Medulla oblongata (tissue), 1 donor: ENCODE results near the gene RDX.

Experiments used
- DNase-seq: peaks from one replicate; pipeline ENCODE4 v3.0.0-alpha.2; 2015; ENCODE audit errors: extremely low spot score

The RDX gene

DNA sequence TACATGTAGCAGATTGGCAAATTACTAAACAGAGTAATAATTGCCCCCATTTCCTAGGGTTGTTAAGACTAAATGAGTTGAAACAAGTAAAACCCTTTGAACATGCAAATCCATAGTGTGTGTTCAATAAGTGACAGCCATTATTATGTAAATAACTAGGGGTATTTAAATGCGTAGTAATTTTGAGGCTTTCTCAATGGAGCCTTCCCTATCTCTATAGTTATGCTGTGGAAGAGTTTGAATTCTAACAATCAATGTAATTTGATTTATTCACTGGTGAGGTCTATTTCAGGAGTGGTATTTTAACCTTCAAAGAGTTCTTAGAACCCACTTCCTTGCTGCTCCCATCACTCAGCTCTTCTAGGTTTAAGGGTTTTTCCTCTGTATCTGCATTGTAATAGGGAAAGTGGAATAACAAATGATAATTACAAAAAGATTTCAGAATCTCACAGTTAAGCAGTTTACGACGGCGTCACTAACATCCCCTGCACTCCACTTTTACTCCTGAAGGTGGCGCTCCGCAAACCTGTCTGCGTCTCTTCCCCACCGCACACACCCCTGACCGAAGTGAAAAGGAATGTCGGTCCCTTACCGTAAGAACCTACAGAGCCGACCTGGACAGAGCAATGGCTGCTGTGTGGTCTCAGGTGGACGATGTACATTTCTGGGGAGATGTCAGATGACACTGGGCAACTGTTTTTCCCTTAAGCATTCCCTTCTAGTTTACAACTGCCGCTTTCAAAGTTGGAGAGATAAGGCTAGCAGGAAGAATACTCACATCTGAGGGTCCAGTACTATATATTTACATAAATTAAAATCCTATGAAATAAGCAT lies 122.4 kb downstream of the RDX start:
- DNase-seq, result peak; percentile 64

DNA sequence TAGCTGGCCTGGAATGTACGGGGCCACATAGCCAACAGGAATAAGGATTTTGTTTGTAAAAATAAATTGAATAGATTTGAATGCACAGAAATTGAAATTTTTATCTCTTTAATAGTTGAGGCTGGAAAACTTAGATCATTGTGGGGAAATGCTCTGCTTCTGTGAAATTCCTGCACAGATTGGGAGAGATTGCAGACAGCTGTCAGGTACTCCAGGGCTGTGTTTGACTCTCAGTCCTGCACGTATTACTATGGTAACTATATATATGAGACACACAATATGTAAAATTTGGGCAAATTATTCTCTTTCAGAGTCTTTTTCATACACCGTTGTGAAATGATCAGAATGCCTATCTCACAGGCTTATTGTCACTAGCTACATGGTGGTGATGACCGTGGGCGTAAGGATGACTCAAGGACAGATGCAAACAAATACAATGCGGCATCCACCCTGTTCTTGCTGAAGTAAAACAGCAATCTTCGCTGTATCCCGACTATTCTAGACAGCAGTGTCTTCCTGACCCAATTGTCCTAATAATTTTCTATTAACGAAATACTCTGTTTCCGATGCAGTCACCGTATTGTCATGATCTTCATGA lies 123.8 kb downstream of the RDX start:
- no peak for DNase-seq

DNA sequence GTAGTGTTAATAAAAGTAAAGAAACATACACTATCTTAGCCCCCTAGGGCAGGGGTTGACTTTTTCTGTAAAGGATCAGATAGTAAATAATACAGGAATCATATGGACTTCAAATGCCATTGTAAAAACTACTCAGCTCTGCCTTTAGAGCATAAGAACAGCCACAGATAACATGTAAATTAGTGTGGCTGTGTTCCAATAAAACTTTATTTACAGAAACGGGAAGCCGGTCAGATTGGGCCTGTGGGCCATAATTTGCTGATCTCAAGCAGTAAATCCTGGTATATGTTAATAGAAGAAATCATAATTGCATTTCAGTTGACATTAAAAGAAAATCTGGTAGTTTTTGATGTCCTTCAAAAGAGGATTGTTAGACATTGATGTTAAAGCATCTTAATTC lies 126.7 kb downstream of the RDX start:
- no peak for DNase-seq

DNA sequence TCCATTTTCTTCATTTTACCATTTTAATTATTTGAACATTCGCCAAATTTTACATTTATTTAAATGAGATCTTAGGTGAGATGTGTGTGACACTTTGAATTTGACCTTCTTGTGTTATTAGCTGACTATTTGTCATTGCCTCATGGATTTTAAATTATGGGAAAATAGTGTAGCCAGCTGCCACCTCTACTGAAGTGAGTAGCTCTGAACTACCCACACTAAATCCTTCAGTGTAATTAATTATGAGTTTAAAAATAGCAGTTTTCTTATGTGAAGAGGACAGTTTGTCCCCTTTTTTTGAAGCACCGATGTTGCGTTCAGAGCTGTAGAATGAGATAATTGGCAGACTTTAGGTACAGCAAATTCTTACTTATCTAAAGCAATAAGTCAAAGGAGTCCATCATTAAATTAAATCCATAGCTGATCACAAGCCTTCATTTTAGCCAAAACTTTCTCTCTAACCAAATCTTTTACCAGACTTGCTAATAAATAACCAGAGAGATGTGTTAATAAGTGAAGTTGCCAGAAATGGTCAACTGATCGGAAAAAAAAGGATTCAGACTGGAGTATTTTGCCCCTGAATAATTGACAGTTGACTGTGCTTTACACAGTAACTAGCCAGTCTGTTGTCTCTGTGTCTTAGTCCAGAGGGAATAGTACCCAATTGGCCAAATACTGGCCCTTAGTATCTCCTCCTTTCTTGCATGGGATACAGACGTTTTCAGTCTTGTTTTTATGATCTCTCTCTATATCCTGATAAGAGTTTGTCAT lies 128.2 kb downstream of the RDX start:
- no peak for DNase-seq

DNA sequence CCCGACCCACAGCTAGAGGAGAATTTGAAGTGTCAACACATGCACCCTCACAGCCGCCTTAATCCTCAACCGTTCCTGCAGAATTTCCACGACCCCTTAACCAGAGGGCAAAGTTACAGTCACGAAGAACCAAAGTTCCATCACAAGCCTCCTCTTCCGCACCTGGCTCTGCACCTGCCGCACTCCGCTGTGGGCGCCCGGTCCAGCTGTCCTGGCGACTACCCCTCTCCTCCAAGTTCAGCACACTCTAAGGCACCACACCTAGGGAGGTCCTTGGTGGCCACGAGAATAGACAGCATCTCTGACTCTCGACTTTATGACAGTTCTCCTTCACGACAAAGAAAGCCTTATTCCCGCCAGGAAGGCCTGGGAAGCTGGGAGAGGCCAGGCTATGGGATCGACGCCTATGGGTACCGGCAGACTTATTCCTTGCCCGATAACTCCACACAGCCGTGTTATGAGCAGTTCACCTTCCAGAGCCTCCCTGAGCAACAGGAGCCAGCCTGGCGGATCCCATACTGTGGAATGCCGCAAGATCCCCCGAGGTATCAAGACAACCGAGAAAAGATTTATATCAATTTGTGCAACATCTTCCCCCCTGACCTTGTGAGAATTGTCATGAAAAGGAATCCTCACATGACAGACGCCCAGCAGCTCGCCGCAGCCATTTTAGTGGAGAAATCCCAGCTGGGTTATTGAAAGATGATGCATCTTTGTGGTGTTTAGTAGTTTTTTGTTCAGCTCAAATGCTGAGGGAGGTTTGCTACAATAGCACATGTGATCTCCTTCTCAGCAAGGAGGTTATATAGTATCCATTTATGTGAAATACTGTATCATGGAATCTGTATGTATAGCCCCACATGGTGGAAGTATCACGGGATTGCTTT lies 131.1 kb downstream of the RDX start:
- no peak for DNase-seq

DNA sequence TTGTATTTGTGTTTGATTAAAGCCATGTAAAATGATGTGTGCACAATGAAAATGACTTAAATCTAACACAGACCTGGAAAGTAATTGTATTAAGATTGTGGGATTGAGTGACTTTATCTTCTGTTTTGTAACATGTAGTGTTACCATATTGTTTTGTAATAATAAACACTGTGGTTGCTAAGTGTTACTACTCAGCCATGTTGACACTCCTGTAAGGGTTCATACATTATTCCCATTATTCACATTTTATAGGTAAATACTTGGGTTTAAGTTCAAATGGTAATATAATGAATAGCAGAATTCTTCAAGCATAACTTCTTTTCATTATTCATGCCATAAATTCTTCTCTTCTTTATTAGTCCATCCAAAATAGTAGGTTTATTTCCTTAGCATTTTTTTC lies 134.2 kb downstream of the RDX start:
- DNase-seq, result no peak

DNA sequence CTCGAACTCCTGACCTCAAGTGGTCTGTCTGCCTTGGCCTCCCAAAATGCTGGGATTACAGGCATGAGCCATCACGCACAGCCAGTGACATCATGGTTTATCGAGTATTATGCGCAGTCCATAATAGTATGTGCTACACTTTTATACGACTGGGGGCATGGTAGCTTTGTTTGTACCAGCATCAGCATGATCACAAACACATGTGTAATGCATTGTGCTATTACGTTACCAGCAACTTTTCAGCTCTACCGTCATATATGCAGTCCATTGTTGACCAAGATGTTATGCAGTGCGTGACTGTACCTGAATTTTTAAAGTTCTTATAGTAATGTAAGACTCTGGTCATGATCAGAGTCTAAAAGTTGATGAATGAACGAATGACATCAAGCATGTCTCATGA lies 135.4 kb downstream of the RDX start:
- DNase-seq, result no peak

DNA sequence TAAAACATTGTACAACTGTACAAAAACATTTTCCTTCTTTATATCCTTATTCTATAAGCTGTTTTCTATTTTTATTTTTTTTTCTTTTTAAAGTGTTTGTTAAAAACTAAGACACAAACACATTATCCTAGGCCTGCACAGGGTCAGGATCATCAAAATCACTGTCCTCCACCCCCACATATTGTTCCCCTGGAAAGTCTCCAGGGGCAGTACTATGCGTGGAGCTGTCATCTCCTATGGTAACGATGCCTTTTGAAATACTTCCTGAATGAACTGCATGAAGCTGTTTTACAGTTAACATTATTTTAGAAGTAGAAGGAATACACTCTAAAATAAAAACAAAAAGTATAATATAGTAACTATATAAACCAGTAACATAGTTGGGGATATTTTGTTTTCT lies 136.0 kb downstream of the RDX start:
- no peak for DNase-seq

DNA sequence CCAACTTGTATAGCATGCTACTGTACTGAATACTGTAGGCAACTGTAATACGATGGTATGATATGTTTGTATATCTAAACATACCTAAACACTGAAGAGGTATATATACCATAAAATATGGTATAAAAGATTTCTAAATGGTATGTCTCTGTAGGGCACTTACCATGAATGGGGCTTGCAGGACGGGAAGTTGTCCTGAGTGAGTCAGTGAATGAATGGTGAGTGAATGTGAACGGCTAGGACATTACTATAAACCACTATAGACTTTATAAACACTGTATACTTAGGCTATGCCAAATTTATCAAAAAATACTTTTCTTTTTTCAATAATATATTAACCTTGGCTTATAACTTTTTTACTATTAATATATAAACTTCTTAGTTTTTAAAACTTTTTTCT lies 136.4 kb downstream of the RDX start:
- DNase-seq, result no peak

DNA sequence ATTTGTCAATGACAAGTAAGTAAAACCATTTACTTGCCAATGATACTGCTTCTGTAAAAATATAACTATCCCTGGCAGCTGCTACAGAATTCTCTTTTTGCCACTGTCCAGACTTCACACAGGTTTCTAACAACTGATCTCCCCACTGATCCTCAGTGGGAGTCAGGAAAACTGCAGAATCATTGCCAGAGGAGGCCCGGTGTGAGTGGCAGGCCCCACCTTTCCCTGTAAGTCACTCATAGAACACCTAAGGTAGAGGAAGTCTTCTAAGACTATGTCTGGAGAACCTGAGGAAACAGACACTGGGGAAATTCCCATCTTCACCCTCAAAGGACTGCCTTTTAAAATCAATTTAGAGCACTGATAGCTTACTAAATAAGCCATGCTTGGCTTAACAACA lies 136.9 kb downstream of the RDX start:
- DNase-seq, result no peak

DNA sequence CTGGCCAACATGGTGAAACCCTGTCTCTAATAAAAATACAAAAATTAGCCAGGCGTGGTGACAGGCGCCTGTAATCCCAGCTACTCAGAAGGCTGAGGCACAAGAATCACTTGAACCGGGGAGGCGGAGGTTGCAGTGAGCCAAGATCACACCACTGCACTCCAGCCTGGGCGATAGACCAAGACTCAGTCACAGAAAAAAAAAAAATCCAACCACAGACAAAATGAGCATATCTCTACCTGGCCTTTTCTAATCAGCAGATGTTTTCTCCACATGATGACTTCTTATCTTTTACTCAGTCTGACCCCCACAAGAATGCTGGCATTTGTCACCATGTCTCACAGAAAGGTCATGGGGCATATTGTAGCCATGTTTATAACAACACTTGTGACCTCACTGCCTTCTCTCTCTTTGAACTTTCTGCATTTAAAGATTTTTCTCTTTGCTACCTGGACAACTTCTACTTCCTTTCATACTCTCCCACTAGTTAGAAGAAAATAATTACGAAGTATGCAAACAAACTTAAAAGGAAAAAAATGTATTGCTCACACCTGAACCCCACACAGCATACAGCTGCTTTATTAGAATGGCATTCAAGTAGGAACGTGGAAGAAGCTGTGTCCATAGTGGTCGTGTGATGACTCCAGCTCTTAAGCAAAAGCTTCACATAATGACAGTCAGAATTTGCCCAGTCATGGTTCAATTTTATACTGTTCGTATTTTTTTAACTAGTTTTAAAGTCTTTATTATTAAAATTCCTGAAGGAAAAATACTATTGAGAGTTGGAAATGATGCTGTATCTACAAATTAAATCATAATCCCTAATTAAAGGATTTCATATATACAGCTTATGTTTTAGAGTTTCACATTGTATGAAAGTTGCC lies 137.9 kb downstream of the RDX start:
- no peak for DNase-seq

DNA sequence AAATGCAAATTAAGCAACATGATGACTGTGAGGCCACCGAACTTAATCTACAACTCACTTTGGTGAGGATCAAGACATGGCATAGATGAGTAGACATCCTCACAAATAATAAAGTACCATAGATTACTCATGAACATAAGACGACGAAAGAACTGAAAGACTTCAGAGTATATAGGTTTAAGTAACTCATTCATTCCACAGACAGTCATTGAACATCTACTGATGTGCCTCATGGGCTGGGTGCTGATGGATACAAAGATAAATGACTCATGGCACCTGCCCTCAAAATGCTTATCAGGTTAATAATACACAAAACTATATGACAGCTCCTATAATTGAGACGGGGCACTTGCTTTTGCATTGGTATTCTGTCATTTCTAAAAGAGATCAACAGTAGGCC lies 139.9 kb downstream of the RDX start:
- no peak for DNase-seq

DNA sequence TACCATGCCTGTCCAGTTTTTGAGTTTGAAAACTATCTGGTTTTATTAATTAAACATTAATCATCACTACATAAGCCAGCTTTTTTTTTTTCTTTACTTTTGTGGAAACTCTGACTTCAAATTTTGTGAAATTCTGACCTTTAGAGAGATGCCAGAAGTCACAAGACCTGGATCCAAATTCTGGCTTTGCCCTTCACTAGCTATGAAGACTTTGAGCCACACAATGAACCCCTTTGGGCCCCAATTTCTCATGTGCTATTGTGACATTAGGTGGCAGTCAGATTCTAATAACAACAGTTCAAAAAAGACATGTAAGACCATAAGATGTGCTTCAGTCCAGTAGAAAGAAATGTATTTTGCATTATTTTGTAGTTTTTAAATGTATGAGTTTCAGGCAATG lies 142.9 kb downstream of the RDX start:
- DNase-seq, result no peak

DNA sequence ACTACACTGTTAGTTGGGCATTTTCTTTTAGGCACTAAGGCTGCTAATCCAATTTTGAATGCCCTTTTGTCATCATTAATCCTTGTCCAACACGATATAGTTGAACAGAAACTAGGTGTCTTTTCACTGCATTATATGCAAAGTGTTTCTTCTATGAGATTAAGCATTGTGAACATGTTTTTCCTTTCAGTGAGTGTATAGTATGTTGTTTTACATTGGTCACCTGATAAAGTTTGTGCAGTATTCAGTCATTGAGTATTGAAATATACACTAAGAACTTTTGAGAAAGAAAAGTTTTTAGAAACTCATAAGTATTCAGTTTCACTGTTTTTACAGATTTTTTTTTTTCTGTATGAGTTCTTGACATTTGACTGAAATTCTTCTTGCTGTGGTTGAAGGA lies 144.2 kb downstream of the RDX start:
- no peak for DNase-seq

DNA sequence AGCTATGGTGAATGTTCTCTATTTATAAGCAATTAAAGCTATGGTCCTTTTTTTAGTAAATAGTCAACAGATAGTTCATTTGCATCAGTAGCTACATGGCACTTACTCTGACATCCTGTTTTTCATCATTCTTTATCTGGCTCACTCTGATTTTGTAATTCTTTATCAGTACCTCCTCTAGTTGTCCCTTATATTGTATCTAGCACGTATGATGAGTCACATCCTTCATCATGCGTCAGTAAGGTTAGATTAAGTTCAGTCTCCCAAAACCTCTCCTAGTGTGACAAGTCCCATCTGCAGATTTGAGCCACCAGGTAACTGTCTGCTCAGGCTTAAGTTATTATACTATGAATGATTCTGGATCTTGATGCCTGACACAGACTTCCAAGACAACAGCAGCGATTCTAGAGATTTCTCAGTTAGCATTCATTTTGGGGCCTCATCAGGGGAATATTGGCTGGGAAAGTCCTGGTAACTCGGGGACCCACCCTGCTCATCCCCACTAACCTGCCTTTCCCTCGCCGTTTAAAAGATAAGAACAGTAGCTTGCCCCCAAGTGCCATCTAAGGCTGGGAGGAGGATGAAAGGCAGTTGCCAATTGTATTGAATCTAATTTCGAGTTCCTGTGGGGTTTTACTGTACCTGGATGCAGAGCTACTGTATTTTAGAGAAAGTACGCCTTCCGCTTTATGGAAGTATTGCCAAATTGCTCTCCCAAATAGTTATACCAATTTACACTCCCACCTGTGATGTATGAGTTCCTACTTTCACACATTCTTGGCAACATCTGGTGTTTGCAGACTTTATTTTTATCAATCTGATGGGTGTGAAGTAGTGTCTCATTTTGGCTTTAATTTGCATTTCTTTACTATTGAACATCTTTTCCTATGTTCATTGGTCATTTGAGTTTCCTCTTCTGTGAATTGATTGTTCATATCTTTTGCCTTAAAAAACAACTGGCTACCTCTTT lies 147.4 kb downstream of the RDX start:
- no peak for DNase-seq

DNA sequence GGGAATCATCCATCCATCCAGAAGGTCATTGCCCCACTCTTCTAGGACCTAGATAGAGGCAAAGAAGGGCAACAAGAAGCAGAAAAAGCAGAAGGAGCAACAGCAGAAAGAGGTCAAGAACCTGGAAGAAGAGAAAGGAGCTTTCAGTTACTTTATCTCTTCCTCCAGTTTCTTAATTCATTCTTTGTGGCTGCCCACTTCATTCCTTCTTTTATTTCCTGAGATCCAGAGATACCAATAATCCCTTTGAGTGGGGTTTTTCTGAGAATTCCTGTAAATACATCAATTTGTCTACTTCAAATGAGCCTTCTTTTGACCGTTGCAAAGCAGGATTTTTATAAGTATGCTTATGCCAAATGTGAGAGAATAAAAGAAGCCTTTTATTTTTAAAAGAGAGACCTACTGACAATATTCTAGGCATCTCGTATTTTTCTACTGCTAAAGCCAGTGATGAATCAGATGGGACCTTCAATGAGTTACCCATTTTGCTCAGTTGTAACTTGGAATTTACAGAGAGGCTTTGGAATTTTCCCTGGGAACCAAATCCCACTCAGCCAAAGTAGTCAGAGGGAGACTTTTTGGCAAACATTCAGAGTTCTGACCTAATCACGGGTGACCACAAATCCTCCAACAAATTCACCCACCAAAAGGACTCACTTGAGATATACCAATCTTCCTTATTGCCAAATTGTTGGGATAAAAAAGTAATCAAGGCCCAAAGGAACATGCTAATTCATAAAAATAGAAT lies 148.3 kb downstream of the RDX start:
- DNase-seq, result no peak

DNA sequence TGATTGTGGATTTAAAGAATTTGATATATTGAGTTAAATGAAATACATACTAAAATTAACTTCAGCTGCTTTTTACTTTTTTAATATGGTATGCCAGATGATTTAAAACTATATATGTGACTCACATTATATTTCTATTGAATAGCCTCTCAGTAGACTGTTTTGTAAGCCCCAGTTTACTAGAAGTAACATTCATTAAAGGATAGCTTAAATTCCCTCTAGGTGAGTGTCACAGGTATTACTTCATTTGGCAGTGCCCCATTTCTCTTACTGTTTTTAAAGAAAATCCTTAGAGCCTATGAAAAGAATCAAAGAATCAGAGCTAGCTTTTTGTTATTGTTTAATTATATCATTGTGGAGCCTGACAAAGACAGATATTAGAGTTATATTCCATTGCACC lies 154.6 kb downstream of the RDX start:
- no peak for DNase-seq

DNA sequence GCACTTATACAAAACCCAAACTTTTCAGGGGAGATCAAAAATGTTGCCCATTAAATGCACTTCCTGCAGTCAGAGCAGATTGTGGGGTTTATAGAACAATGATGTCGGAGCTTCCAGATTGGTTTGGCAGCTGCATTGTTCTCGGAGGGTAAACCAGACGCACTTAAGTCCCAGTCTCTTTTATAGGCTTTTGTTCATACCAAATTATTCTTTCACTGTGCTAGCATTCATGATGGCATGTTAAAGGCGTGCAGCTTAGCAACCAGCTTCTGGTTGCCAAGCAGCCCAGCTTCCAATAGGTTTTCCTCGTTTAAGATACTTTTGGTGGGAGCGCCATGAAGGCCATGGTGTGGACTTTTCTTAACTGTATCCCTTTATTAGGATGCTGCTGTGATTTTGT lies 162.3 kb downstream of the RDX start:
- peak; percentile 42 for DNase-seq

DNA sequence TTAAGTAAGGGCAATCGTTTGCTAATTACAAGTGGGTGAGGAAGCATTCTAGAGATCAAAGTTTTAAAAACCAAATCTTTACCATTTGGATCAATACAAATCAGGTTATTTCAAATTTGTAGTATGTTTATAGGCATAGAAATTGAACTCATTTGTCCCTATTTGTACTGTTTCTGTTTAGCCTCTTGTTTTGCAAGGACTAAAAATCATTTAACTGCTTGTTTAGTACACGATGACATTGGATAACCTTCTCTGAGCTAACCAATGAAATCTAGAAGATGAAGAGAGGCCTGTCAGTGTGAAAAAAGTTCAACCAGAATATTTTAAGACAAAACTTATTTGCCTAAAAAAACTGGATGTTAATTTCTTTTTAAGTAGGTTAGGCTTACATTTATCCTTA lies 163.3 kb downstream of the RDX start:
- DNase-seq, result no peak
